HEK293 (cell line): ENCODE results near the gene PDHX.
A peak's percentile ranks its signal among the peaks of the same experiment; 100 is the strongest.

Source experiments
- CTCF ChIA-PET: fragments of 350-600 bp; formaldehyde crosslinking; extraction: SDS; loops from one replicate; lab custom pipeline; 2021; ENCODE audit warnings: antibody characterized with exemption; lab: Yijun Ruan, JAX
- POLR2A ChIA-PET: fragments of 300-600 bp; formaldehyde crosslinking; extraction: SDS; loops from one replicate; lab custom pipeline; 2020; ENCODE audit warnings: antibody characterized with exemption, inconsistent platforms; lab: Yijun Ruan, JAX
- H3K27ac ChIP-seq: fragments of 200-500 bp; sonication (Bioruptor generic); 2 replicates; pipeline ENCODE4 v1.5.1; 2014; ENCODE audit warnings: low read depth, low read length, control low read depth, inconsistent platforms; ENCODE audit errors: extremely low read depth
- H3K36me3 ChIP-seq, 2 experiments: fragments of 200-500 bp in 1 of 2; sonication (Bioruptor generic) in 1 of 2; 1 replicate in 1 of 2; 2 replicates in 1 of 2; pipeline ENCODE4 v1.5.1; 2014 to 2017; ENCODE audit warnings: inconsistent platforms in 2 of 2, low read length in 2 of 2; ENCODE audit not compliant: control insufficient read depth in 2 of 2, insufficient read depth in 1 of 2
- H3K4me1 ChIP-seq: fragments of 200-500 bp; sonication (Bioruptor generic); 2 replicates; pipeline ENCODE4 v1.5.1; 2014; ENCODE audit warnings: mild to moderate bottlenecking, low read length, inconsistent platforms; ENCODE audit not compliant: control insufficient read depth, insufficient read depth
- H3K4me3 ChIP-seq: 2 replicates; pipeline ENCODE4 v1.5.1; 2011; ENCODE audit warnings: low read depth, mild to moderate bottlenecking, control low read depth, low read length, moderate library complexity
- H3K9me3 ChIP-seq: fragments of 200-500 bp; sonication (Bioruptor generic); 2 replicates; pipeline ENCODE4 v1.5.1; 2014; ENCODE audit warnings: low read depth, low read length, inconsistent platforms; ENCODE audit not compliant: control insufficient read depth, insufficient read depth
- BCL11A ChIP-seq: fragments of 450-650 bp; formaldehyde crosslinking; IDR thresholded peaks from 2 replicates; pipeline ENCODE4 v1.5.1; 2016; ENCODE audit warnings: low read depth, missing biosample characterization, missing genetic modification characterization
- GFI1B ChIP-seq: fragments of 450-650 bp; formaldehyde crosslinking; IDR thresholded peaks from 2 replicates; pipeline ENCODE4 v1.5.1; 2016; ENCODE audit warnings: missing biosample characterization, missing genetic modification characterization
- HOXA7 ChIP-seq: sonication (generic); formaldehyde crosslinking; IDR thresholded peaks from 2 replicates; pipeline ENCODE4 v1.8.1; 2022; ENCODE audit warnings: missing genetic modification reagents, borderline replicate concordance
- KLF17 ChIP-seq: fragments of 450-650 bp; formaldehyde crosslinking; IDR thresholded peaks from 2 replicates; pipeline ENCODE4 v1.5.1; 2016; ENCODE audit warnings: missing biosample characterization, missing genetic modification characterization
- SCRT2 ChIP-seq: fragments of 450-650 bp; formaldehyde crosslinking; IDR thresholded peaks from 2 replicates; pipeline ENCODE4 v1.5.1; 2016; ENCODE audit warnings: missing biosample characterization, missing genetic modification characterization
- SETDB1 ChIP-seq: IDR thresholded peaks from one replicate; pipeline ENCODE4 v1.6.1; 2017; ENCODE audit warnings: mild to moderate bottlenecking, low read length, moderate library complexity, mixed read lengths; ENCODE audit not compliant: insufficient read length
- ZBTB8A ChIP-seq: fragments of 450-650 bp; formaldehyde crosslinking; IDR thresholded peaks from 2 replicates; pipeline ENCODE4 v1.5.1; 2016; ENCODE audit warnings: missing biosample characterization, missing genetic modification characterization
- ZNF175 ChIP-seq: fragments of 450-650 bp; formaldehyde crosslinking; IDR thresholded peaks from 2 replicates; pipeline ENCODE4 v1.5.1; 2016; ENCODE audit warnings: missing biosample characterization, missing genetic modification characterization
- ZNF26 ChIP-seq: fragments of 450-650 bp; formaldehyde crosslinking; IDR thresholded peaks from 2 replicates; pipeline ENCODE4 v1.5.1; 2016; ENCODE audit warnings: missing biosample characterization, missing genetic modification characterization
- ZNF354C ChIP-seq: fragments of 450-650 bp; formaldehyde crosslinking; IDR thresholded peaks from 2 replicates; pipeline ENCODE4 v1.5.1; 2016; ENCODE audit warnings: missing biosample characterization, missing genetic modification characterization, low read depth, borderline replicate concordance
- ZNF398 ChIP-seq: fragments of 450-650 bp; formaldehyde crosslinking; IDR thresholded peaks from 2 replicates; pipeline ENCODE4 v1.5.1; 2017; ENCODE audit warnings: missing biosample characterization, missing genetic modification characterization
- ZNF48 ChIP-seq: fragments of 450-650 bp; formaldehyde crosslinking; IDR thresholded peaks from 2 replicates; pipeline ENCODE4 v1.5.1; 2016; ENCODE audit warnings: missing biosample characterization, missing genetic modification characterization
- ZNF529 ChIP-seq: fragments of 450-650 bp; formaldehyde crosslinking; IDR thresholded peaks from 2 replicates; pipeline ENCODE4 v1.5.1; 2017; ENCODE audit warnings: missing genetic modification characterization, missing biosample characterization; ENCODE audit not compliant: insufficient replicate concordance
- ZNF548 ChIP-seq: fragments of 450-650 bp; formaldehyde crosslinking; IDR thresholded peaks from 2 replicates; pipeline ENCODE4 v1.5.1; 2016; ENCODE audit warnings: missing biosample characterization, missing genetic modification characterization
- ZNF555 ChIP-seq: fragments of 450-650 bp; formaldehyde crosslinking; conservative IDR thresholded peaks from 2 replicates; pipeline ENCODE4 v1.5.1; 2017; ENCODE audit warnings: missing biosample characterization, mild to moderate bottlenecking, missing genetic modification characterization, inconsistent platforms
- ZNF571 ChIP-seq: fragments of 450-650 bp; formaldehyde crosslinking; IDR thresholded peaks from 2 replicates; pipeline ENCODE4 v1.5.0; 2017; ENCODE audit warnings: missing biosample characterization, missing genetic modification characterization
- ZNF624 ChIP-seq: fragments of 450-650 bp; formaldehyde crosslinking; IDR thresholded peaks from 2 replicates; pipeline ENCODE4 v1.5.1; 2017; ENCODE audit warnings: missing biosample characterization, missing genetic modification characterization
- ZNF626 ChIP-seq: fragments of 450-650 bp; sonication (Bioruptor Pico); formaldehyde crosslinking; IDR thresholded peaks from 2 replicates; pipeline ENCODE4 v1.5.1; 2018; ENCODE audit warnings: missing biosample characterization, missing genetic modification characterization, inconsistent platforms
- ZNF660 ChIP-seq: fragments of 450-650 bp; IDR thresholded peaks from 2 replicates; pipeline ENCODE4 v1.5.1; 2018; ENCODE audit warnings: missing biosample characterization, mild to moderate bottlenecking, missing genetic modification characterization
- ZNF670 ChIP-seq: fragments of 450-650 bp; formaldehyde crosslinking; IDR thresholded peaks from 2 replicates; pipeline ENCODE4 v1.5.1; 2016; ENCODE audit warnings: missing biosample characterization, missing genetic modification characterization, low read depth
- ZNF768 ChIP-seq: fragments of 450-650 bp; formaldehyde crosslinking; IDR thresholded peaks from 2 replicates; pipeline ENCODE4 v1.5.1; 2018; ENCODE audit warnings: missing biosample characterization, mild to moderate bottlenecking, missing genetic modification characterization
- ZNF843 ChIP-seq: fragments of 450-650 bp; formaldehyde crosslinking; IDR thresholded peaks from 2 replicates; pipeline ENCODE4 v1.5.1; 2016; ENCODE audit warnings: missing biosample characterization, missing genetic modification characterization
- TF ChIP-seq, protein P1 (sequence below): fragments of 450-650 bp; formaldehyde crosslinking; IDR thresholded peaks from 2 replicates; pipeline ENCODE4 v1.5.1; 2017; ENCODE audit warnings: missing biosample characterization, mild to moderate bottlenecking, missing genetic modification characterization, moderate library complexity

Gene PDHX

DNA sequence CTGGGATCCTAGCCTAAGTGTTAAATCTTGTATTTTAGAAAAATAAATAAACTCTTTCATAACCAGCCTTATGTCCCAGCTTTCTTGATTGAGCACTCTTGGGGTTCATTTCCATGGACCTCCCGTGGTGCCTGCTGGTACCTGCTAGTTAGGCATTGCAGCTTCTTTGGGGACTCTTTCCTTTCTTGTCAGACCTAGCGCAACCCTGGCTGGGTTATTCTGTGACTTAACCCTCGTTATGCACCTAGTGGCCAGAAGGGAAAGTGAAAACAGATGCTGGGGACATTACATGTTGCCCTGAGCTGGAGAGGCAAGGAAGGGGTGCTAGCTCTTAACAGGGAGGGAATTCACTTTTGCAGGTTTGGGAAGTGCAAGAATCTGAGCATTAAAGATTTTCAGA is 47.0 kb upstream of the PDHX start:
- ChIA-PET POLR2A (no interaction called here), CTCF (interaction anchor here (1.3 to 1.7 kb wide), 2 partner anchors 9 to 19 kb away, joined by 5 to 6 read pairs; no protein-coding TSS in a partner anchor)
- no peaks in the 10 kb centered on the region for H3K4me1 ChIP-seq
- H3K36me3 ChIP-seq = no peaks in the 10 kb centered on the region
- no peaks in the 10 kb centered on the region for H3K9me3 ChIP-seq
- TF ChIP-seq HOXA7 (CRISPR knock-in tag) = no peak
- TF ChIP-seq, protein P1, sequence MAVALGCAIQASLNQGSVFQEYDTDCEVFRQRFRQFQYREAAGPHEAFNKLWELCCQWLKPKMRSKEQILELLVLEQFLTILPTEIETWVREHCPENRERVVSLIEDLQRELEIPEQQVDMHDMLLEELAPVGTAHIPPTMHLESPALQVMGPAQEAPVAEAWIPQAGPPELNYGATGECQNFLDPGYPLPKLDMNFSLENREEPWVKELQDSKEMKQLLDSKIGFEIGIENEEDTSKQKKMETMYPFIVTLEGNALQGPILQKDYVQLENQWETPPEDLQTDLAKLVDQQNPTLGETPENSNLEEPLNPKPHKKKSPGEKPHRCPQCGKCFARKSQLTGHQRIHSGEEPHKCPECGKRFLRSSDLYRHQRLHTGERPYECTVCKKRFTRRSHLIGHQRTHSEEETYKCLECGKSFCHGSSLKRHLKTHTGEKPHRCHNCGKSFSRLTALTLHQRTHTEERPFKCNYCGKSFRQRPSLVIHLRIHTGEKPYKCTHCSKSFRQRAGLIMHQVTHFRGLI (tag by site-specific recombination) = 0 out of 2 replicates have a peak, but pooled peaks have one; percentile 17
- no peak for TF ChIP-seq SETDB1
- no peak for TF ChIP-seq ZNF175 (tag by site-specific recombination)
- TF ChIP-seq ZNF670 = no peak
- TF ChIP-seq ZNF626 (tag by site-specific recombination) = no peak
- no peak for TF ChIP-seq ZBTB8A (tag by site-specific recombination)
- no peak overlapping the region for H3K4me3 ChIP-seq
- no peak overlapping the region for H3K27ac ChIP-seq

- ChIA-PET CTCF (no interaction called here), POLR2A (no interaction called here)
- no peak overlapping the region for H3K4me3 ChIP-seq
- H3K4me1 ChIP-seq = no peaks in the 10 kb centered on the region
- TF ChIP-seq ZNF660 (tag by site-specific recombination) = no peak
- no peak for TF ChIP-seq ZNF843 (tag by site-specific recombination)
- TF ChIP-seq HOXA7 (CRISPR knock-in tag) = no peak
- no peak for TF ChIP-seq BCL11A (tag by site-specific recombination)
- TF ChIP-seq SCRT2 (tag by site-specific recombination) = no peak
- TF ChIP-seq ZNF624 = no peak
- TF ChIP-seq ZNF548 (tag by site-specific recombination) = no peak
- no peak for TF ChIP-seq ZNF571
- no peak for TF ChIP-seq SETDB1
- no peak for TF ChIP-seq ZNF26 (tag by site-specific recombination)
- TF ChIP-seq KLF17 (tag by site-specific recombination) = no peak
- no peak for TF ChIP-seq ZNF48 (tag by site-specific recombination)
- no peak for TF ChIP-seq ZNF768
- TF ChIP-seq GFI1B (tag by site-specific recombination) = no peak
- TF ChIP-seq ZNF529 (tag by site-specific recombination) = no peak
- no peak for TF ChIP-seq ZNF354C (tag by site-specific recombination)
- TF ChIP-seq ZNF555 (tag by site-specific recombination) = no peak
- TF ChIP-seq ZNF398 (tag by site-specific recombination) = no peak
- no peak overlapping the region for H3K27ac ChIP-seq
- no peaks in the 10 kb centered on the region for H3K36me3 ChIP-seq
- no peaks in the 10 kb centered on the region for H3K9me3 ChIP-seq
Observed at GRCh38 chr11:34870548-34871196, 45.7 kb upstream of the PDHX start.
